Endometrial microvascular endothelial cells (primary cell): ENCODE results near the gene SFRP5. TPM values are rescaled to one million over a fixed set of nuclear protein-coding genes. Genes with fewer than 3 reads are reported as not detected.

Experiments used
- in situ Hi-C: cut with HindIII; loops from 2 replicates; pipeline ENCODE4 v1.10.0; 2017; ENCODE audit warnings: low sequenced_read_pairs, low pct_unique_long_range_greater_than_20kb; ENCODE audit errors: inconsistent ontology term
- total RNA-seq: library from RNA; depleted of rRNA; stranded (reverse); fragments of >200 nt; gene quantifications from one replicate; pipeline ENCODE4 v1.2.3, GENCODE V29; 2015; ENCODE audit errors: inconsistent ontology term

Gene SFRP5
- total RNA-seq, 1 donor from 2014 or later = not detected

DNA sequence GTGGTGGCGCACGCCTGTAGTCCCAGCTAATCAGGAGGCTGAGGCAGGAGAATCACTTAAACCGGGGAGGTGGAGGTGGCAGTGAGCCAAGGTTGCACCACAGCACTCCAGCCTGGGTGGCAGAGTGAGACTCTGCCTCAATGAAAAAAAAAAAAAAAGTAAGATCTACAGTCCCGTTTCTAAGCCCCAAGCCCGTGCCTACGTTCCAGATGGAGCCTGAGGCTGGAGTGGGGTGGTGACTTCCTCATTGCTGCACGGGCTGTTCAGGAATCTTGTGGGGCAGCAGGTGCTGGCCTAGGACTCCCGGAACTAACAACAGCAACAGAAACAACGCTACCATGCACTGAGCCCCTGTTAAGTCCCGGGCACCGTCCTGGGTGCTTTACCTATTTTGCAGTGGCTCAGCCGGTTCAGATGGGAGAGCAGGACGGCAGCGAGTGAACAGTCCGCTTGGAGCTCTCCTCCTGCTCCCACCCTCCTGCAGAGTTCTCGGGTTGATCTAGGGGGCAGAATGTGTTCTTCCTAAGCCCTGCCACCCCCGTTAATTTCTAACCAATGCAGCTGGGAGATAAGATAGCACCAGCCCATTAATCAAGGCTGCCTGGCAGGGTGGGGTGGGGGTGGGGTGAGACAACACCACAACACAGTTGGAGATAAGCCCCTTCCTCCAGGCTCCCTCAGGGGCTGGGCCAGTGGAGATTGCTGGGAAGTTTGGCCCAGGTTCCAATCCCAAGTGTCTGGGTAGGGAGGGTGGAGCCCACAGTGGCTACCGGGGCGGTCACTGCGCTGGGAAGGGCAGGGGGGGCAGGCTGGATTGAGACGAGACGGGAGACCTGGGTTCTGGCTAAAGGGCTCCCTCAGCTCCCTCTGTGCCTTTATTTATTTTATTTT is 17.0 kb upstream of the SFRP5 start:
- in situ Hi-C loops = no loop called here

DNA sequence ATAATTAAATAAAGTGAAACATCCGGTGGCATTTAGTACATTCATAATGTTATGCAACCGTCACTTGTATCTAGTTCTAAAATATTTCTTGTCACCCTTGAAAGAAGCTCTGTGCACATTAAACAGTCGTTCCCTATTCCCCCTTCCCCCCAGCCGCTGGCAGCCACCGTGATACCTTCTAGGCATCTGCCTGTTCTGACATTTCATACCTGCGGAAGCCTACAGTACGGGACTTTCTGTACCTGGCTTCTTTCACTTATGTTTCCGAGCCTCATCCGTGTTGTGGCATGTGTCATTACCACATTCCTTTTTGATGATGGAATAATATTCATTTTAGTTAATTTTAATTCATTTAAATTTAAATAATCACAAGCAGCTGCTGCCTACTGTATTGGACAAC is 13.9 kb upstream of the SFRP5 start:
- in situ Hi-C loops = no loop called here

DNA sequence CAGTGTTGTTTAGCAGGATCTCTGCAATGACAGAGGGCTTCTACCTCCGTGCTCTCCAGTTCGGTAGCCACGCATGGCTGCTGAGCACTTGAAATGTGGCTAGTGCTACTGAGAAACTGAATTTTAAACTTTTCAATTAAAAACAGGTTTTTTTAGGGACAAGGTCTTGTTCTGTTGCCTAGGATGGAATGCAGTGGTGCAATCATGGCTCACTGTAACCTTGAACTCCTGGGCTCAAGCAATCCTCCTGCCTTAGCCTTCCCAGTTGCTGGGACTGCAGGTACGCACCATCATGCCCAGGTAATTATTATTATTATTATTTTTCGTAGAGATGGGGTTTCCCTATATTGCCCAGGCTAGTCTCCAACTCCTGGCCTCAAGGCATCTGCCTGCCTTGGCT is 13.4 kb upstream of the SFRP5 start:
- in situ Hi-C loops = no loop called here

DNA sequence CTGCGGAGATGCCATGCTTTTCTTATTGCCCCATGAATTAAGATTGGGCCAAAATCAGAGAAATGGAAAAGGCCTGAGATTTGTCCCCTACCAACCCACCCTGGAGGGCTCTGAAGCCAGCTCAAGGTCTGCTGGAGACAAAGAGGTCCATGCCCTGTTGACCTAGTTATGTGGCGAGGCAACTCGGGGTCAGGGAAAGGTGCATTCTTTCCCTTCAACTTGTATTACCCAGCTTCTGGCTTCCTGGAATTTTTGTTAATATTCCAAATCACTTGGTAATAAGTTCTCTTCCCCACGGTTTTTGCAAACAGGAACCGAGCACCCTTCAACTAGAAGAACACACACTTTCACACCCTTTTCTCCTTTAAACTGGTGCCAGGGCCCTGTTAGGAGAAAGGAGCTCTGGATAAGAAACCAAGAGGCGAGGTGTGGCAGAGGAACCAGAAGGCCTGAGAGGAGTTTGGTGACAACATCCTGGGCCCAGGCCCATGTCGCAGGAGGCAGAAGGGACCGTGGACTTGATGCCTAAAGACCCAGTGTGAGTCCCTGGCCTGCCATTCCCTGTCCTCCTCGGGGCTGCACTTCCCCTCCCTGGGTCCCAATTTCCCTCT is 12.5 kb upstream of the SFRP5 start:
- in situ Hi-C loops = no loop called here

DNA sequence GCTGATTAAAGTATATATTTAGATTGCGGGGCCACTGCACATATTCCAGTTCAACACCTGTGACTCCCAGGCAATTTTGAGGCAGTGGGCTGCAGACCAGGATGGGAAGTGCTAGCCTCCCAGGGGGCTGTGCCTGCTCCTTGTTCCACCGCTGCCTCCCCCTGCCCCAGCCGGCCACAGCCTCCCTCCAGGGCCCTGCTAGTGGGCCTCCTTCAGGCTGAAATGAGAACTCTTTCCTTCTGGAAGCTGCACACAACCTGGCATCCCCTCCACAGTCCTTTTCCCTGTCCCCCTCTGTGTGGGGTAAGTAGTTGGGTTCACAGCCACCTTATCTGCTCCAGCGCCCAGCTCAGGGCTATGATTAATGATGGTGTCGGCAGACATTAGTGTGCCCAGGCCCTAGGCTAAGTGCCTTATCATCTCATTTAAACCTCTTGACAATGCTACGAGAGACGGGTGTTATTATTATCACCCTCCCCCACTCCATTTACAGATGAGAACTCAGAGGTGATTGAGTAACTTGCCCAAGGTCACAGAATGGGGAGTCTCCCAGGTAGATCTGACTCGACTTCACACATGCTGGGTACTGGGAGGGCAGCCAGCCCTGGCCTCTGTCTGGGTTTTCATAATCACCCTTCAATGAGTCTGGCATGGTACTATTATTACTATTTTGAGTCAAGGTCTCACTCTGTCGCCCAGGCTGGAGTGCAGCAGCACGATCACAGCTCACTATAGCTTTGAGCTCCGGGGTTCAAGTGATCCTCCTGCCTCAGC is 10.8 kb upstream of the SFRP5 start:
- in situ Hi-C loops = no loop called here

DNA sequence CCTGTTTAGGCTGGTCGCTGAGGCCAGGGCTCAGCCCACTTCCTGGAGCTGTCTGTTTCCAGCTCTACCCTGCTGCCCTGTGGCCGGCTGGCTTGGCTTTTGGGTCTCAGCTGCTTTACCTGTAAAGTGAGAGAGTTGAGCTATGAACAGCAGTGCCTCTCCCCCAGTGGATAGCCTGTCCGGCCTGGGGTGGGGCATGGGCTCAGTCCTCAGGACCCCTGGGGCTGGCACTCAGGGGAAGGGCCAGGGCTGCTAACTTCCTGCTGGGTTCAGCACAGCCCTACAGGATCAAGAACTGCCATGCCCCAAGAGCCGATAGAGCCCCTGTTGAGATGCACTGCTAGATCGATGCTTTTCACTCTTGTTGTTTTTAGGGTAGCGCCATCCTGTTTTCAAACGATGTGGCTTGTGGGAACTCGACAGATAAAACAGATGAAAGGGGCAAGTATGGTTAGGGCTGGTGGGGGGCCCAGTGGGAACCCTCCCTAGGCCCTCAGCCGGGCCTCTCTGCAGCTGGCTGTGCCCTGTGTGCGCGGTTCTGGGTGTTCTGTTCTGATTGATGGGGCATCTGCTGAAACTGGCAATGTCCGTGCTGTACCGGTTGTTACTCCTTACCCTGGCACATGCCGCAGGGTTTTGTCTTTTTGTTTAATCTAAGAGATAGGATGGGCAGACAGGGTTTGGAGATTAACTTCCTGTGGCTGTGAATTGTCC is 10.0 kb upstream of the SFRP5 start:
- in situ Hi-C loops = no loop called here

DNA sequence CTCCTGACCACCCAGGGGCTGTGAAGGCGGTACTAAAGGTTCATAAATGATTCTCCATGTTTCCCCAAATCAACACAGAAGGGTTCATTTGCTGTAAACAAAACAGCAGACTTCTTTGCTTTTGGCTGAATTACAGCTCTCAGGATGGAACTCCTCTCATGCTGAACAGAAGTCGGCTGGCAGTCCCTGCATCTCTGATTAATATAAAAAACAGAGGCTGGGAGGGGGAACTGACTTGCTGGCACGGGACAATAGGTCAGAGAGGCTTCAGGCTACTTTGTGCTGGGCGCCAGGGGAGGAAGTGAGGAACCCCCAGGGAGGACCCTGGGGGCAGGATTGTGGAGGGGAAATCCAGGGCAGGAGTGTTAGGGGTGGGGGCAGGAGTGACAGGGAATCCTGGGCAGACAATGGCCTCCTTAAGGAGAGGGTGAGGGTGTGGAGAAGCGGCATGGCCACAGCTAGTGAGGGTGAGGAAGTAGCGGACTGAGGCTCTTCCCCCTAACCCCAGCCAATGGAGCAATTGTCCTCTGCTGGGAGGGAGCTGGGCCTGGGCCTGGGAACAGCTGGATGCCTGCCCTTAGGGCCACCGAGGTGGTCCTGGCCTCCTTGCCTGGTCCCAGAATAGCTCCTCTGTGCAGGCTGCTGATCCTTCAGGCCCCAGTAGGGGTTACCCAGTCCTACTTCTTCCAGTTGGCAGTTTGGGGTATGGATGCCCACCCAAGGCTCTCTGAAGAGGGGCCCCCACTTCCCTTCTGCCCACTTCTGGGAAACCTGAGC is 9.2 kb upstream of the SFRP5 start:
- in situ Hi-C loops = no loop called here

DNA sequence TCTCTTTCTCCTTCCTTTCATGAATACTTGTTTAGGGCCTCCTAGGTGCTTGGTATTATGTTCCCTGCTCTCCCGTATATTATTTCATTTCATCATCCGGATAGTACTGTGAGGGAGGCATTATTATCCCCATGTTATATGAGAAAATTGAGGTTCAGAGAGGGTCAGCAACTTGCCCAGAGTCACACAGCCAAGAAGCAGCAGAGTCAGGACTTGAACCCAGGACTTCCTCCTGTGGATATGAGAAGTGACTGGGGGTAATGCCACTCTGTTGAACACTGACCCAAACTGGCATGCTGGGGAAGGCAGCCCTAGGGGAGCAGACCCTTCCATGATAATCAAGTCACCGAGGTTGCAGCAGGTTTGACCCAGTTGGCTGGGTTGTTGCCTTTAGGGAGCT is 8.2 kb upstream of the SFRP5 start:
- in situ Hi-C loops = no loop called here

DNA sequence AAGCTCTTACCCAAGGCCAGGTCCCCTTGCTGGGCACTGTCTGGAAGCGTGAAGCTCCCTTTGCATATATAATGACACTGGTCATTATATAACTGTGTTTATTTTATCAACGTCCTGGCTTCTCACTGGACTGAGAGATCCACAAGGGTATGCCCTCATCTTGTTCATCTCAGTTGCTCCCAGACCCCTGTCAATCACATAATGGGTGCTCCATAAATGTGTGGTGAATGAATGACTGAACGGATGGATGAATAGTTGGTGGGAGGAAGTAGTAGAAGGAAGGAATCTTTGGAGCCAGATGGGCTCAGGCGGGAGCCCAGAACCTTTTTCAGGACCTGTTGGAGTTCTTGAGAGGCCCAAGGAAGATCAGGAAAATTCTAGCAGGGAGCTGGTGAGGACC is 7.7 kb upstream of the SFRP5 start:
- in situ Hi-C loops = no loop called here

DNA sequence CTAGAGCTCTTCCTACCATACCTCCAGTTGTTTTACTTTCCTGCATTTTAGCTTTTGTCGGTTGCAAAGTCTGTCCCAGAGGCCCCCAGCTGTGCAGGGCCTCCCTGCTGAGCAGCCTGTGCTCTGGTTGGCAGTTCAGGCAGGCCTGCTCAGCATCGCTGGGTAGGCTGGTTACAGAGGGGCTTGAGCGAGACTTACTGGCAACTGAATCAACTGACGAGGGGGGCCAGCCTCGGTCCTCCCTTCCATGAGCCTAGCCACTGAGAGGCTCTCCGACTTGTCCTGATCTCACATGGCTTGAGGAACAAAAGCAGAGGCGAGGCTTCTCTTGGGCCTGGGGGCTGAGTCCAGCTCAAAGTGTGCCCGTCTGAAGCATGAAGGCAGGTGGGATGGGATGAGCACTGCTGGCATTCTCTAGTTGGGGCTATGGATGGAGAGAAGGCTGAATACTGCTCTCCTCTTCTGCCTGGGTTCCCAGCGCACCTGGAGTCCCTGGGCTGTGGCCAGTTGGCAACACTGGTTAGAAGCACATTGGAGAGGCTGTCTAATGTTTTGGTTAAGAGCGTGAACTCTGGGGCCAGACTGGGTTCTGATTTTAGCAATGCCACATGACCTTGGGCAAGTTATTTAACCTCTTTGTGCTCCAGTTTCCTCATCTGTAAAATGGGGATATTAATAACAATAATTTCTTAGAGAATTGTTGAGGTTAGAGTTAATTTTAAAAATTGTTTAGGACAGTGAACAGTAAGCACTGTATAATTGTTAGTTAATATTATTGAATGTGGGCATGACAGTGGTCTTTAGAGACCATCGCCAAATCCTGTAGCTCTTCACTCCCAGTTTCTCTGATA is 6.9 kb upstream of the SFRP5 start:
- in situ Hi-C loops = no loop called here

DNA sequence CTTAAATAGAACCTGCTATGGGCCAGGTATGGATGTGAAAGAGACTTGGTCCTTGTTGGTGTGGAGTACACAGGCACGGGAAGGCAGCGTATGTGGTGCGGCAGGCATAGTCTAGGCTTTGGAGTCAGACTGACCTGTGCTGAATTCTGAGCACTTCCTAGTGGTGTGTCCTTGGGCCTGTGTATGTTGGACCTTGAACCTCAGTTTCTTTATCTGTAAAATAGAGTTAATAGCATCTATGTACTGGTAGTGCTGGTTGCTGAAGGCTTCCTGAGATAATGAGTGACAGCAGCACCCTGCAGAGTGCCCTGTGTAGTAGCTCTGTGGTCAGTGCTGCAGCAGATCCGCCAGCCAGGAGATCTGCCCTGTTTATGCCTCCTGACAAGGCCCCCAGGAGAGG is 5.3 kb upstream of the SFRP5 start:
- in situ Hi-C loops = no loop called here

DNA sequence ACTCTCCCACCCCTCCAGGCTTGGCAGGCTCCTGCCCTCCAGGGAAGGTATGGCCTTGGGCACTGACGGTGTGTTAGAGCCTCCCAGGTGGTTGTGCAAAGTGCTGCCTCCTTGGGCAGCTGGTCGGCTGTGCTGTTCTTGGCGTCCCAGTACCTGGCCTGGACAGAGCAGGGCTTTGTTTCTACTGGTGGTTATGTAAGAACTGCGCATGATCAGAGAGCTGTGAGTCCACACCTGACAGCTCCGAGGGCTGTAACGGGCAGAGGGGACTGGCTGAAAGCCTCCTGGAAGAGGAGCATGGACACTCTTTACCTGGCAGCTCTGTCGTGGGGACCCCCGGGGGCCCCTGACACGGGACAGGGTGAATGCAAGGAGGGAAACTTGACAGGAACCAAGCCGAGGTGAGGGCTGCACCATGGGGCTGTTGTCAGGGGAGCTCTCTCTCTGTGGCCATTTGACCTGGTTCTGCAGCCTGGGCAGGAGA is 3.1 kb upstream of the SFRP5 start:
- in situ Hi-C loops = no loop called here

DNA sequence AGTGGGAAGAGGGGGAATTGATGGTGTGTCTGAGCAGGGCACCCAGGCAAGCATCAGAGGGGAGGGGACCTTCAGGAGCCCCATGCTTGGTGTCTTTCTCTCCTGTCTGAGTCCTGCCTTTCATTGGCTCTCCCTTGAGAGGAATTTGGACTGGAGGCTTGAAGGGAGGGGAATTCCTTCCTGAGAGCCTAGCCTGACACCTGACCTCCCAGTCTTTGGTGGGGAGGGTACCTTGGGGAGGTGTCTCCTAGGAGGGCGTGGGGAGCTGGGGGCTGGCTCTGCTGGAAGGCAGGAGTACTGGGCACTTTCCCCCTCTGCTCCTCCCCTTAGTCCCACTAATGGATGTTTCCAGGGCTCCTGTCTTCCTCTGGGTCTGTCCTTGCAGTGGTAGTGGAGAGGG is 1.3 kb upstream of the SFRP5 start:
- in situ Hi-C loops = no loop called here

DNA sequence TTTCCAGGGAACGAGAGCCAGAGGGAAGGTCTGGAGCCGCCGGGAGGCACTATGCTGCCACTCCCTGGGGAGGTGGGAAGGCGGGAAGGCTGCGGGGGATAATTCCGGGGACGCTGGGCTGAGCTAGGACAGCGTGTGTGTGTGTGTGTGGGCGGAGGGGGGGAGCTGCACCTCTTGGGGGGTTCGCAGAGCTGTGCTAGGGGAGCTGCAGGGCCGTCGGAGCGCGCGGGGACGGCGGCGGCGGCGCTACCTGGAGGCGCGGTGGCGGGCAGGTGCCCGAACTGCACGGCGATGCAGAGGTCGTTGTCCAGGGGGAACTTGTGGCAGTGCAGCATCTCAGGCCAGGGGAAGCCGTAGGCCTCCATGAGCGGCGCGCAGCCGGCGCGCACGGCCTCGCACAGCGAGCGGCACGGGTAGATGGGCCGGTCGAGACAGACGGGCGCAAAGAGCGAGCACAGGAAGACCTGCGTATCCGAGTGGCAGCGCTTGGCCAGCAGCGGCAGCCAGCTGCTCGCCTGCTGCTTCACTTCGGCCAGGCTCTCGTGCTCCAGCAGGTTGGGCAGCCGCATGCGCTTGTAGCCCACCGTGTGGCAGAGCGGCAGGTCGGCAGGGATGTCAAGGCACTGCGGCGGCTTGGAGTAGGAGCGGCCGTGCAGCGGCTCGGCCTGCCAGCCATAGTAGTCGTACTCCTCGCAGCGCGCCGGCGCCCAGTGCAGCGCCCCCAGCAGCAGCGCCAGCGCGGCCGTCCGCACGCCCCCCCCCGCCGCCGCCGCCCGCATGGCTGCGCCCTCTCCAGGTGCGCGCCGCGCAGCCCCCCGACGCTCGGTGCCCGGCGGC is 526 bp downstream of the SFRP5 start:
- in situ Hi-C loops = no loop called here

DNA sequence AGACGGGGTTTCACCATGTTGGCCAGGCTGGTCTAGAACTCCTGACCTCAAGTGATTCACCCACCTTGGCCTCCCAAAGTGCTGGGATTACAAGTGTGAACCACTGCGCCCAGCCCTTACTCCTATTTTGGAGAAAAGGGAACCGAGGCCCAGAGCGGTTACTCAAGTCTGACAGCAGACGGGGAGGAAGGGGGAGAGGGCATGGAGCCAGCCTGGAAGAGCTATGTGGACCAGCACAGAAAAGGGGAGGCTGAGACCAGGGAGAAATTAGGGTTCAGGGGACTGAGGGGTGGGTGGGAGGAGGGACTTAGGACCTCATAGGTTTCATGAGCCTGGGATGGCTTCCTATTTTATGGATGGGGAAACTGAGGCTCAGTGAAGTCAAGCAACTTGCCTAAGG is 1.5 kb downstream of the SFRP5 start:
- in situ Hi-C loops = no loop called here

DNA sequence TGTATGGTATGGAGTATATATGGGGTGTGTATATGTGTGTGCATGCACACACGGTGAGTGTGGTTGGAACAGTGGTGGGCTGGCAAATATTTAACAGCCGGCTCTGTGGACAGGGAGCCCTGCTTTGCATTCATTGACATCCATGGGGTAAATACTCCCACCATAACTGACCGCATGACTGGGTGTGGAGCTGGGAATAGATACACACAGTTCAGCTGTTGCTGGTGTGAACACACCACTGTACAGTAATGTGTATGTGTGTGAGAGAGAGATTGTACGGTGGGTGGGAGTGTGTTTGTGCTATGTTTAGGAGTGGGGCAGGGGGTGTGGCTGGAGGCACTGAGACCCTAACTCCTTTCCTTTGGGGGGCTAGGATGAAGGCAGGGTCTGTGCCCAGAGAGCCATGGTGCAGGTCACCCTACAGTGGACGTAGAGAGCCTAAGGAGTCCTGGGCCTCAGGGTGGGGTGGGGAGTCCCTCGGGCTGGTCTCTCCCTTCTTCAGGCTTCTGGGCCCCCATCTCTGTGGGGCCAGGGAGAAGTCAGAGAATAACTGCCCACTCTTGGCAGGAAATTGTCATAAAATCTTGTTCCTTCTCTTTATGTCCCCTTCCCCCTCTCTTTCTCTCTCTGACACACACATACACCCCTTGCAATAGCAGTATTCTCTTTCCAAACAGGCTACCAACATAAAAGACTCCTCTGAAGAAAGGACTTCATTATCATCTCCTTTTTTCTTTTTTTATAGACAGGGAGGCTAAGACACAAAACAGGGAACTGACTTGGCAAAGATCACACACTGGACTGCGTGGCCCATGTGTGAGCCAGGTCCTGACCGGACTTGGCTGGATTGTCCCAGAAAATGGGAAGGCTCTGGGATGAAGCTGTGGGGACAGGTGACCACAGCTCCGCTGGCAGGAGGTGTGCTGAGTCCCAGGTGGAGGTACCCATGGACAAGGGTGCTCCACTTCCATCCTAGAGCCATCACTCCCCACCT is 3.2 kb downstream of the SFRP5 start:
- in situ Hi-C loops = no loop called here
